Measurements from ENCODE around the gene PIM3.
"Not testable (repeated sequence)": the region's sequence is repeated elsewhere in the genome, so short reads cannot be mapped to it uniquely, and the experiment has no call there.

Gene PIM3

GRCh38 chr22:49943405-49943765 is 17.2 kb upstream of the PIM3 start:
- DNase-seq (ENCODE audit: low read depth): no peak
- no peak overlapping the region for H3K4me3 ChIP-seq (ENCODE audit: control insufficient read depth, low read depth, low read length)
- TF ChIP-seq CTCF (IDR thresholded peaks at IDR 0.05; ENCODE audit: control insufficient read depth, insufficient read depth, low read depth, low read length, missing control alignments): no peak

- no peak for TF ChIP-seq CTCF (IDR thresholded peaks at IDR 0.05; ENCODE audit: control insufficient read depth, insufficient read depth, low read depth, low read length, missing control alignments)
- no peak overlapping the region for H3K4me3 ChIP-seq (ENCODE audit: control insufficient read depth, low read depth, low read length)
- no peak for DNase-seq (ENCODE audit: low read depth)
Measured at GRCh38 chr22:49943771-49944398, 16.7 kb upstream of the PIM3 start.

GRCh38 chr22:49944399-49944891 is 16.1 kb upstream of the PIM3 start:
- TF ChIP-seq CTCF (IDR thresholded peaks at IDR 0.05; ENCODE audit: control insufficient read depth, insufficient read depth, low read depth, low read length, missing control alignments): no peak
- no peak for DNase-seq (ENCODE audit: low read depth)
- no peak overlapping the region for H3K4me3 ChIP-seq (ENCODE audit: control insufficient read depth, low read depth, low read length)

DNA sequence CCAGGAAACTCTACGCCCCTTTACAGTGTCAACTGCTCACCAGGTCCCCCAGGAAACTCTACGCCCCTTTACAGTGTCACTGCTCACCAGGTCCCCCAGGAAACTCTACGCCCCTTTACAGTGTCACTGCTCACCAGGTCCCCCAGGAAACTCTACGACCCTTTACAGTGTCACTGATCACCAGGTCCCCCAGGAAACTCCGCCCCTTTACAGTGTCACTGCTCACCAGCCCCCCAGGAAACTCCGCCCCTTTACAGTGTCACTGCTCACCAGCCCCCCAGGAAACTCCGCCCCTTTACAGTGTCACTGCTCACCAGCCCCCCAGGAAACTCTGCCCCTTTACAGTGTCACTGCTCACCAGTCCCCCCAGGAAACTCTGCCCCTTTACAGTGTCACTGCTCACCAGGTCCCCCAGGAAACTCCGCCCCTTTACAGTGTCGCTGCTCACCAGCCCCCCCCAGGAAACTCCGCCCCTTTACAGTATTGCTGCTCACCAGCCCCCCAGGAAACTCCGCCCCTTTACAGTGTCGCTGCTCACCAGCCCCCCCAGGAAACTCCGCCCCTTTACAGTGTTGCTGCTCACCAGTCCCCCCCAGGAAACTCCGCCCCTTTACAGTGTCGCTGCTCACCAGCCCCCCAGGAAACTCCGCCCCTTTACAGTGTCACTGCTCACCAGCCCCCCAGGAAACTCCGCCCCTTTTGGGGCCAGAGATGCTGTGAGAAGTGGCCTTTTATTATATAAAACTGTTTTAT is 15.4 kb upstream of the PIM3 start:
- not testable (repeated sequence) for H3K4me3 ChIP-seq (ENCODE audit: control insufficient read depth, low read depth, low read length); DNase-seq (ENCODE audit: low read depth)

DNA sequence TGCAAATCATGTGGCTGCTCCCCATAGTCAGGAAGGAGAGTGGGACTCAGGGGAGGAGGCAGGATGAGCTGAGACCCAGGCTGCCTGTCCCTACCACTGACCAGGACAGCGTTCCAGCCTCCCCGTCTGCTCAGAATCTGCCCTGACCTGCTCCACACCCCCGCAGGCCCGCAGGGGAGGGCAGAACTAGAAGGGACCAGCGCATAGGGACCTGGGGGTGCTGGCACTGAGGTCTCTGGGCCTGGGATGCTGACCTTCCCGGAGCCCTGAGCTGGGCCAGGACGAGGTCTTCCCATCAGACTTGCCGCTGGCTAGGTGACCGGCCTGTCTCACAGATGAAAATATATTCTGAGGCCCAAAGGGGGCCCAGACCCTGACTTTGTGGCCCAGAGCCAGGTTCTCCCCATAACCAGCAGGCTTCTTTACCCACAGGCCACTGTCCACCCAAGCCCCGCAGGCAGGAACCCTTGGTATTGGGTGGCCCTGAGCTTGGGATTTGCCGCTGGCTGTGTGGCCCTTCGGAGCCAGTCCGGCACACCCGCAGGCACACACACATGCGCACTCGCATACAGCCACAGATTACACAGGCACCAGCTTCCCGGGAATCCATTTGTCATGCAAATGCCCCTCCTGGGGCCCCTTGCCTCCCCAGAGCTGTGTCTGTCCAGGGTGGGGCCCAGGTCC is 13.8 kb upstream of the PIM3 start:
- DNase-seq (ENCODE audit: low read depth): no peak
- TF ChIP-seq CTCF (IDR thresholded peaks at IDR 0.05; ENCODE audit: control insufficient read depth, insufficient read depth, low read depth, low read length, missing control alignments): no peak
- H3K4me3 ChIP-seq (ENCODE audit: control insufficient read depth, low read depth, low read length): no peak overlapping the region

GRCh38 chr22:49947296-49947622 is 13.3 kb upstream of the PIM3 start:
- DNase-seq (ENCODE audit: low read depth): no peak
- TF ChIP-seq CTCF (IDR thresholded peaks at IDR 0.05; ENCODE audit: control insufficient read depth, insufficient read depth, low read depth, low read length, missing control alignments): no peak
- no peak overlapping the region for H3K4me3 ChIP-seq (ENCODE audit: control insufficient read depth, low read depth, low read length)

All from AG09309 (cell line).